CD14-positive monocyte (primary cell): ENCODE measurements around the gene FKBP1A. TPM values are rescaled to one million over a fixed set of nuclear protein-coding genes. Genes with fewer than 3 reads are reported as not detected.

Source experiments
- DNase-seq, 3 donors: peaks; one replicate each; pipeline ENCODE4 v3.0.0-alpha.2; 2011 to 2022
- H2AFZ ChIP-seq: 2 replicates; pipeline ENCODE4 v1.6.0; 2012; ENCODE audit warnings: mild to moderate bottlenecking, low read depth, low read length, inconsistent platforms; ENCODE audit not compliant: insufficient read depth, poor library complexity, severe bottlenecking
- H3K27ac ChIP-seq, 2 donors: 1 replicate in 1 of 2; 2 replicates in 1 of 2; pipeline ENCODE4 v1.5.1; 2012 to 2013; ENCODE audit warnings: low read length in 2 of 2, control low read depth in 1 of 2, inconsistent platforms in 1 of 2, low read depth in 1 of 2, mild to moderate bottlenecking in 1 of 2
- H3K27me3 ChIP-seq, 2 donors: one replicate each; pipeline versions ENCODE4 v1.6.0 to v1.6.1; 2011 to 2013; ENCODE audit warnings: low read length in 2 of 2; ENCODE audit not compliant: control insufficient read depth in 2 of 2, insufficient read depth in 2 of 2
- H3K36me3 ChIP-seq, 2 donors: replicated peaks in 1 of 2; 1 replicate in 1 of 2; 2 replicates in 1 of 2; pipeline versions ENCODE4 v1.5.1 to v1.6.1; 2012 to 2013; ENCODE audit warnings: low read length in 2 of 2, control low read depth in 1 of 2, inconsistent platforms in 1 of 2, mild to moderate bottlenecking in 1 of 2; ENCODE audit not compliant: insufficient read depth in 2 of 2, control insufficient read depth in 1 of 2
- H3K4me1 ChIP-seq, 2 donors: 1 replicate in 1 of 2; 2 replicates in 1 of 2; pipeline versions ENCODE4 v1.5.1 to v1.6.1; 2012 to 2013; ENCODE audit warnings: low read length in 2 of 2, control low read depth in 1 of 2, inconsistent platforms in 1 of 2, mild to moderate bottlenecking in 1 of 2, moderate library complexity in 1 of 2; ENCODE audit not compliant: insufficient read depth in 2 of 2, control insufficient read depth in 1 of 2
- H3K4me2 ChIP-seq: replicated peaks from 2 replicates; pipeline ENCODE3; 2012; ENCODE audit warnings: low read length, moderate library complexity, mild to moderate bottlenecking; ENCODE audit not compliant: poor library complexity, severe bottlenecking; ENCODE audit errors: extremely low read depth
- H3K4me3 ChIP-seq, 3 experiments: fragments of 200-600 bp in 1 of 3; sonication (generic) in 1 of 3; replicated peaks in 1 of 3; 1 replicate in 2 of 3; 2 replicates in 1 of 3; pipeline ENCODE4 v1.5.1; 2011 to 2013; ENCODE audit warnings: low read length in 3 of 3, mild to moderate bottlenecking in 3 of 3, control low read depth in 2 of 3, low read depth in 2 of 3, inconsistent platforms in 1 of 3, moderate library complexity in 1 of 3
- H3K79me2 ChIP-seq: 2 replicates; pipeline ENCODE4 v1.6.0; 2012; ENCODE audit warnings: mild to moderate bottlenecking, control low read depth, inconsistent platforms, low read length, moderate library complexity; ENCODE audit not compliant: insufficient read depth
- H3K9ac ChIP-seq: 2 replicates; pipeline ENCODE4 v1.6.0; 2017; ENCODE audit warnings: low read length, mild to moderate bottlenecking; ENCODE audit not compliant: insufficient read depth, poor library complexity, severe bottlenecking
- H3K9me3 ChIP-seq, 2 donors: replicated peaks in 1 of 2; 1 replicate in 1 of 2; 2 replicates in 1 of 2; pipeline versions ENCODE4 v1.5.1 to v1.6.1; 2012 to 2013; ENCODE audit warnings: low read length in 2 of 2, control low read depth in 1 of 2; ENCODE audit not compliant: control insufficient read depth in 1 of 2, insufficient read depth in 1 of 2
- H4K20me1 ChIP-seq: 2 replicates; pipeline ENCODE4 v1.6.0; 2012; ENCODE audit warnings: mild to moderate bottlenecking, low read length, control low read depth, moderate library complexity; ENCODE audit not compliant: insufficient read depth
- H3K27ac Mint-ChIP-seq, 7 donors: one replicate each; pipeline ENCODE4 v1.8.0; 2020; ENCODE audit warnings: mild to moderate bottlenecking in 7 of 7, mixed read lengths in 7 of 7, moderate library complexity in 6 of 7, inconsistent platforms in 2 of 7
- H3K27me3 Mint-ChIP-seq, 3 donors: one replicate each; pipeline ENCODE4 v1.8.0; 2021 to 2022; ENCODE audit warnings: low read depth in 3 of 3, mild to moderate bottlenecking in 3 of 3, mixed read lengths in 3 of 3, moderate library complexity in 3 of 3, inconsistent platforms in 1 of 3
- H3K36me3 Mint-ChIP-seq, 2 donors: one replicate each; pipeline ENCODE4 v1.8.0; 2020; ENCODE audit warnings: mixed read lengths in 2 of 2, inconsistent platforms in 1 of 2, mild to moderate bottlenecking in 1 of 2
- H3K4me1 Mint-ChIP-seq: one replicate; pipeline ENCODE4 v1.8.0; 2020; ENCODE audit warnings: mild to moderate bottlenecking, mixed read lengths
- H3K4me3 Mint-ChIP-seq, 2 donors: one replicate each; pipeline ENCODE4 v1.8.0; 2020; ENCODE audit warnings: mild to moderate bottlenecking in 2 of 2, mixed read lengths in 2 of 2, moderate library complexity in 1 of 2
- H3K9me3 Mint-ChIP-seq, 7 donors: one replicate each; pipeline ENCODE4 v1.8.0; 2020 to 2022; ENCODE audit warnings: mixed read lengths in 7 of 7, mild to moderate bottlenecking in 6 of 7, moderate library complexity in 6 of 7, inconsistent platforms in 2 of 7
- WGBS: methylation state at CpG from one replicate; pipeline ENCODE4 v1.1.5; 2013; ENCODE audit warnings: missing lambda C conversion rate; ENCODE audit not compliant: insufficient coverage; 5-methylcytosine and 5-hydroxymethylcytosine counted together
- intact Hi-C, 2 donors: fragments of 100-400 bp; cut with micrococcal nuclease; formaldehyde crosslinking; loops; one replicate each; pipeline versions ENCODE4 v1.15.0 to v1.15.1; 2023
- polyA plus RNA-seq, 3 donors: library from polyadenylated mRNA; depleted of rRNA in 1 of 3; unstranded in 2 of 3; stranded (reverse) in 1 of 3; fragments of 300-500 nt in 2 of 3; fragments of >200 nt in 1 of 3; fragmentation: Illumina TruSeq in 2 of 3; gene quantifications; 1 replicate in 2 of 3; 2 replicates in 1 of 3; pipeline ENCODE4 v1.2.3, GENCODE V29; 2012 to 2021
- TF ChIP-seq, protein P1 (sequence below): fragments of 200-600 bp; IDR thresholded peaks from one replicate; pipeline ENCODE4 v1.8.0; 2022; ENCODE audit warnings: antibody characterized with exemption, mild to moderate bottlenecking

The FKBP1A gene
- polyA plus RNA-seq, 3 donors, result 155 to 268 (median 194) TPM

DNA sequence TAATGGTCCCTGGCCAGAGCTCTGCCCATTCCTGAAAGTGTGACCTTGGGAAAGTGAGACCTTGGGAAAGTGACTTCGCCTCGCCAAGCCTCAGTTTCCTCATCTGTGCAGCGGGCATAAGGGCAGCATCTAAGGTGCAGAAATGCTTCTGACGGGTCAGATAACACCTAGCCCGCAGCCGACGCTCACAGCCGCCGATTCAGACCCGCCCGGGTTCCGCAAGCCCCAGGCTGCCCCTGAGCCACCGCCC lies 486 bp downstream of the FKBP1A start:
- Histone ChIP-seq H3K4me3 (peak overlapping the region; percentile 89 to 98 (median 98)), H3K9ac (peak overlapping the region; percentile 83), H3K36me3 (peaks cover 6 to 30% of the 10 kb centered on the region in 2 donors), H3K27ac (peak overlapping the region; percentile 76 to 85), H3K4me2 (peak overlapping the region; percentile 88), H3K27me3 (peaks cover 0 to 6% of the 10 kb centered on the region in 2 donors), H4K20me1 (peaks cover 51% of the 10 kb centered on the region), H2AFZ (peak overlapping the region; percentile 64), H3K79me2 (peaks cover 54% of the 10 kb centered on the region), H3K9me3 (no peaks in the 10 kb centered on the region), H3K4me1 (peaks cover 49 to 54% of the 10 kb centered on the region in 2 donors)
- Mint-ChIP-seq H3K4me1 (peaks cover 67% of the 10 kb centered on the region), H3K27me3 (peaks cover 0 to 8% (median 8%) of the 10 kb centered on the region in 3 donors), H3K4me3 (peak overlapping the region; percentile 92 to 94), H3K9me3 (peaks cover 0 to 7% (median 0%) of the 10 kb centered on the region in 7 donors), H3K27ac (peak overlapping the region; percentile 89 to 96 (median 93)), H3K36me3 (peaks cover 18 to 29% of the 10 kb centered on the region in 2 donors)
- peak in 2 of 3 donors; percentile 16 to 33 for DNase-seq
- under 1% methylated on average over 13 of the region's 13 CpGs for WGBS
- TF ChIP-seq, protein P1, sequence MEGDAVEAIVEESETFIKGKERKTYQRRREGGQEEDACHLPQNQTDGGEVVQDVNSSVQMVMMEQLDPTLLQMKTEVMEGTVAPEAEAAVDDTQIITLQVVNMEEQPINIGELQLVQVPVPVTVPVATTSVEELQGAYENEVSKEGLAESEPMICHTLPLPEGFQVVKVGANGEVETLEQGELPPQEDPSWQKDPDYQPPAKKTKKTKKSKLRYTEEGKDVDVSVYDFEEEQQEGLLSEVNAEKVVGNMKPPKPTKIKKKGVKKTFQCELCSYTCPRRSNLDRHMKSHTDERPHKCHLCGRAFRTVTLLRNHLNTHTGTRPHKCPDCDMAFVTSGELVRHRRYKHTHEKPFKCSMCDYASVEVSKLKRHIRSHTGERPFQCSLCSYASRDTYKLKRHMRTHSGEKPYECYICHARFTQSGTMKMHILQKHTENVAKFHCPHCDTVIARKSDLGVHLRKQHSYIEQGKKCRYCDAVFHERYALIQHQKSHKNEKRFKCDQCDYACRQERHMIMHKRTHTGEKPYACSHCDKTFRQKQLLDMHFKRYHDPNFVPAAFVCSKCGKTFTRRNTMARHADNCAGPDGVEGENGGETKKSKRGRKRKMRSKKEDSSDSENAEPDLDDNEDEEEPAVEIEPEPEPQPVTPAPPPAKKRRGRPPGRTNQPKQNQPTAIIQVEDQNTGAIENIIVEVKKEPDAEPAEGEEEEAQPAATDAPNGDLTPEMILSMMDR, result no peak
- intact Hi-C loops, result loop anchor here (2.0 to 10.0 kb wide), 4 partner anchors 16 to 102 kb away; partner anchors contain the start of gene SIRPB2 (in 1 of the 2)

DNA sequence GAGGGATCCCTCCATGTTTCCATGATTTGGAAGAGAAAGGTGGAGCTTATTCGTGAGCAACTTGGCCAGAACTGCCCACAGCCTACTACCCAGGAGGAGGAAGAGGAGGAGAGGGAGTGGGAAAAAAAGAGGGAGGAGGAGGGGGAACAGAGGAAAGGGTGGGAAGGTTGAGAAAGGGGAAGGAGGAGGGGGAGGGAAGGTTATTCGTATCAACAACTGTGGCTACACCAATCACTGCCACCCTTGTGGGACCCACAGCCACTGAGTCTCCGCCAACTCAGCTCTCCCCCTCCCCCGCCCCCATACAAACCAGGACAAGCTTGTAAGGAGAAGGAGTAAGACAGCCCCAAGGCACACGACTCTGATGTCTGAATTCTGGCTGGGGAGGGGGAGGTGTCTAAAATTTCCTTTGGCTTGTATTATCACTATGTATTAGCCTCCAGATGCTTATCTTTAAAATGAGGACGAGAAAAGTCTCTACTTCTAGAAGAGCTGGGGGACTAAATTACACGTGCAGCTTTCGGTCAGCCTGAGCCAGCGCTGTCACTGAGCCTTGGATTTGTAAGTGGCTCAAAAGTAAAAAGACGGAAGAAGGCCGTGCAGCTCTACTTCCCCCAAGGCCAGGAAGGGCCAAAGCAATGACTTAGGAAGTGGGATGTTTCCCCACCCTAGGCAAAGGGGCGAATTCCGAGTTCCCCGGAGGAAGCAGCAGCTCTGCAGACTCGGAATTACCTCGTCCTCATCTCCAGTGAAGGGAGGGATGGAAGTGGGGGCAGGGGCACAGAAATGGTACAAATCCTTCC lies 1.0 kb downstream of the FKBP1A start:
- H3K27me3 Mint-ChIP-seq, result peaks cover 0 to 6% (median 4%) of the 10 kb centered on the region in 3 donors
- Histone ChIP-seq H3K9me3 (no peaks in the 10 kb centered on the region), H3K79me2 (peaks cover 59% of the 10 kb centered on the region), H3K4me1 (peaks cover 49 to 54% of the 10 kb centered on the region in 2 donors), H3K4me2 (peak overlapping the region; percentile 88), H3K27ac (peak overlapping the region; percentile 76 to 85), H3K9ac (peak overlapping the region; percentile 83), H3K4me3 (peak overlapping the region; percentile 89 to 98 (median 98)), H3K36me3 (peaks cover 6 to 35% of the 10 kb centered on the region in 2 donors), H3K27me3 (peaks cover 0 to 6% of the 10 kb centered on the region in 2 donors), H2AFZ (peak overlapping the region; percentile 64), H4K20me1 (peaks cover 57% of the 10 kb centered on the region)
- peaks cover 72% of the 10 kb centered on the region for H3K4me1 Mint-ChIP-seq
- peak overlapping the region; percentile 92 to 94 for H3K4me3 Mint-ChIP-seq
- H3K9me3 Mint-ChIP-seq, result peaks cover 0 to 4% (median 0%) of the 10 kb centered on the region in 7 donors
- WGBS, result 0% methylated on average over 5 of the region's 16 CpGs
- DNase-seq, result peak; percentile 50 to 82 (median 77)
- TF ChIP-seq, protein P1, result no peak
- intact Hi-C loops, result loop anchor here (2.0 to 10.0 kb wide), 4 partner anchors 15 to 103 kb away; partner anchors contain the start of gene SIRPB2 (in 1 of the 2)
- peaks cover 23 to 34% of the 10 kb centered on the region in 2 donors for H3K36me3 Mint-ChIP-seq
- H3K27ac Mint-ChIP-seq, result peak overlapping the region; percentile 89 to 96 (median 93)
